Skin of body (tissue), 2 donors: Measurements from ENCODE around the gene CHL1. TPM values are rescaled to one million over a fixed set of nuclear protein-coding genes. Genes with fewer than 3 reads are reported as not detected.

Experiments used
- small RNA-seq: library from RNA; depleted of rRNA; stranded (forward); fragments of <200 nt; gene quantifications from one replicate; pipeline ENCODE3, GENCODE V24; 2014; ENCODE audit warnings: low replicate concordance
- total RNA-seq: library from RNA; depleted of rRNA; stranded (reverse); fragments of >200 nt; gene quantifications from one replicate; pipeline ENCODE4 v1.2.3, GENCODE V29; 2014

CHL1 gene
- total RNA-seq, 1 donor from 2014 or later: 19.8 TPM

Small RNA genes within 50 kb of the gene (small RNA-seq; reads per million reads assigned to genes)
- gene RNU6-1194P: not detected
